Measurements from ENCODE around the gene FGD5.
A peak's percentile ranks its signal among the peaks of the same experiment; 100 is the strongest.

FGD5 gene

GRCh38 chr3:14818804-14819500 is at the start of gene FGD5:
Gene FGD5, plus strand, starts transcription at chr3:14818962. Its CDS starts 110 bp downstream, at chr3:14819072.
- DNase-seq = no peak

GRCh38 chr3:14769544-14770325 is 49.0 kb upstream of the FGD5 start:
- DNase-seq = no peak

GRCh38 chr3:14770591-14770990 is 48.2 kb upstream of the FGD5 start:
- DNase-seq = no peak

- no peak for DNase-seq
Observed at GRCh38 chr3:14771593-14772497, 46.9 kb upstream of the FGD5 start.

- DNase-seq = no peak
Observed at GRCh38 chr3:14772533-14773138, 46.1 kb upstream of the FGD5 start.

GRCh38 chr3:14773281-14773680 is 45.5 kb upstream of the FGD5 start:
- no peak for DNase-seq

- no peak for DNase-seq
Observed at GRCh38 chr3:14773691-14774128, 45.1 kb upstream of the FGD5 start.

GRCh38 chr3:14774431-14774830 is 44.3 kb upstream of the FGD5 start:
- no peak for DNase-seq

- no peak for DNase-seq
Observed at GRCh38 chr3:14775011-14775410, 43.8 kb upstream of the FGD5 start.

- DNase-seq = no peak
Observed at GRCh38 chr3:14775563-14775962, 43.2 kb upstream of the FGD5 start.

- DNase-seq = no peak
Observed at GRCh38 chr3:14779069-14779685, 39.6 kb upstream of the FGD5 start.

GRCh38 chr3:14780927-14781507 is 37.7 kb upstream of the FGD5 start:
- DNase-seq = peak; percentile 29

- DNase-seq = no peak
Observed at GRCh38 chr3:14783480-14784086, 35.2 kb upstream of the FGD5 start.

GRCh38 chr3:14784087-14784681 is 34.6 kb upstream of the FGD5 start:
- peak; percentile 49 for DNase-seq

- no peak for DNase-seq
Observed at GRCh38 chr3:14785207-14786155, 33.3 kb upstream of the FGD5 start.

- no peak for DNase-seq
Observed at GRCh38 chr3:14786369-14786768, 32.4 kb upstream of the FGD5 start.

GRCh38 chr3:14787630-14788029 is 31.1 kb upstream of the FGD5 start:
- DNase-seq = no peak

- no peak for DNase-seq
Observed at GRCh38 chr3:14788644-14789043, 30.1 kb upstream of the FGD5 start.

GRCh38 chr3:14789221-14789620 is 29.5 kb upstream of the FGD5 start:
- DNase-seq = no peak

All from eye (tissue), 1 donor.